Measurements from ENCODE around the gene OLIG1. TPM values are rescaled to one million over a fixed set of nuclear protein-coding genes. Genes with fewer than 3 reads are reported as not detected.

OLIG1 gene
- total RNA-seq, 1 donor from 2014 or later: not detected

DNA sequence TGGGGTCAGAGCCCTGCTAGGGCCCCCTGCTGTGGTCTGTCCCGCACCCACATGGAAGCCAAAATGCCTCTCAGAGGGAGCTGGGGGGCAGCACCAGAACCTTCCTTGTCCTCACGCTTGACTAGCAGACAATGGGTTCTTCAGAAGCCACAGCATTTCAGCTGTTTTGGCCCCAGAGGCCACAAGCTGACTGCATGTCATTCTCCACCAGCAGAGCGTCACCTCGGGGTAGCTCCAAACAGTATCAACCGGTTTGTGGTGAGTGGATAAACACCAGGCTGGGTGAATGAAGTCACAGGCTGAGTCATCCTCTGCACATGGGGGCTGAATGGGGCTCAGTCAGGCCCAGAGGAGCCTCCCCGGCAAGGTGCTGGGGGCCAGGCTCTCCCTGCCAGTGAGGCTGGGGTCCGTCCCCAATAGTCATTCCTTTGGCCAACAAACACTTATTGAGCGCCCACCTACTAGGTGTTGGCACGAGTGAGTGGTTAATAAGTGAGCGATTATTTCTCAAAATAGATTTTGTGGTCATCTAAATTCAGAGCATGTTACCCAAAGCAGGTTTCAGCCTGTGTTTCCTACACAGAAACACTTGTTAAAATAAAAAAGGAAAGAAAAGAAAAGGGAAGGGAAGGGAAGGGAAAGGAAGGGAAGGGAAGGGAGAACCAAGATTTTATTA is 9.1 kb downstream of the OLIG1 start:
- DNase-seq (ENCODE audit: low spot score in 2 of 2, unreplicated experiment in 2 of 2): no peak
- TF ChIP-seq CTCF (IDR thresholded peaks at IDR 0.05; ENCODE audit: unreplicated experiment): no peak
- H3K27ac Mint-ChIP-seq: no peak overlapping the region
- H3K27me3 Mint-ChIP-seq (ENCODE audit: low read depth): peaks cover 46% of the 10 kb centered on the region
- H3K4me3 Mint-ChIP-seq: no peak overlapping the region
- H3K36me3 Mint-ChIP-seq: no peaks in the 10 kb centered on the region
- peaks cover 25% of the 10 kb centered on the region for H3K4me1 Mint-ChIP-seq
- no peaks in the 10 kb centered on the region for H3K9me3 Mint-ChIP-seq

GRCh38 chr21:33080376-33080775 is 10.4 kb downstream of the OLIG1 start:
- H3K9me3 Mint-ChIP-seq: no peaks in the 10 kb centered on the region
- no peaks in the 10 kb centered on the region for H3K36me3 Mint-ChIP-seq
- no peak for DNase-seq (ENCODE audit: low spot score in 2 of 2, unreplicated experiment in 2 of 2)
- no peak overlapping the region for H3K27ac Mint-ChIP-seq
- no peak for TF ChIP-seq CTCF (IDR thresholded peaks at IDR 0.05; ENCODE audit: unreplicated experiment)
- H3K27me3 Mint-ChIP-seq (ENCODE audit: low read depth): peaks cover 41% of the 10 kb centered on the region
- no peak overlapping the region for H3K4me3 Mint-ChIP-seq
- H3K4me1 Mint-ChIP-seq: peaks cover 15% of the 10 kb centered on the region

- no peak for TF ChIP-seq CTCF (IDR thresholded peaks at IDR 0.05; ENCODE audit: unreplicated experiment)
- Mint-ChIP-seq H3K36me3 (no peaks in the 10 kb centered on the region), H3K4me3 (no peak overlapping the region), H3K27me3 (ENCODE audit: low read depth) (peaks cover 38% of the 10 kb centered on the region), H3K9me3 (no peaks in the 10 kb centered on the region), H3K27ac (no peak overlapping the region), H3K4me1 (peaks cover 11% of the 10 kb centered on the region)
- no peak for DNase-seq (ENCODE audit: low spot score in 2 of 2, unreplicated experiment in 2 of 2)
Observed at GRCh38 chr21:33080776-33081175, 10.8 kb downstream of the OLIG1 start.

- TF ChIP-seq CTCF (IDR thresholded peaks at IDR 0.05; ENCODE audit: unreplicated experiment): no peak
- Mint-ChIP-seq H3K36me3 (no peaks in the 10 kb centered on the region), H3K4me3 (no peak overlapping the region), H3K27ac (no peak overlapping the region), H3K4me1 (no peaks in the 10 kb centered on the region), H3K9me3 (no peaks in the 10 kb centered on the region), H3K27me3 (ENCODE audit: low read depth) (peaks cover 36% of the 10 kb centered on the region)
- DNase-seq (ENCODE audit: low spot score in 2 of 2, unreplicated experiment in 2 of 2): no peak
Observed at GRCh38 chr21:33088384-33088783, 18.4 kb downstream of the OLIG1 start.

DNA sequence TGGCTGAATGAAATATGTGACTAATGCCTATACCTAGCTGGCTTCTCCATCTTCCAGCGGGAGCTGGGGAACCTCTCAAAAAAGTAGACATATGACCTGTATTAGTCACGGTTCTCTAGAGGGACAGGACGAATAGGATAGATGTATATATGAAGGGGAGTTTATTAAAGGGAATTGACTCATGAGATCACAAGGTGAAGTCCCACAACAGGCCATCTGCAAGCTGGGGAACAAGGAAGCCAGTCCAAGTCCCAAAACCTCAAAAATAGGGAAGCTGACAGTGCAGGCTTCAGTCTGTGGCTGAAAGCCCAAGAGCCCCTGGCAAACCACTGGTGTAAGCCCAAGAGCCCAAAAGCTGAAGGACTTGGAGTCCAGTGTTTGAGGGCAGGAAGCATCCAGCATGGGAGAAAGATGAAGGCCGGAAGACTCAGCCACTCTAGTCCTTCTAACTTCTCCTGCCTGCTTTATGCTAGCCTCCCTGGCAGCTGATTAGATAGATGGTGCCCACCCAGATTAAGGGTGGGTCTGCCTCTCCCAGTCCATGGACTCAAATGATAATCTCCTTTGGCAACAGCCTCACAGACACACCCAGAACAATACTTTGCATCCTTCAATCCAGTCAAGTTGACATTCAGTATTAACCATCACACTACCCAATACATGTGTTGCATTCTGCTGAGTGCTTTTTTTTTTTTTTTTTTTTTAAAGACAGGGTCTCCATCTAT is 19.6 kb downstream of the OLIG1 start:
- Mint-ChIP-seq H3K36me3 (no peaks in the 10 kb centered on the region), H3K9me3 (no peaks in the 10 kb centered on the region)

More for the DNA sequence above, 19.6 kb downstream of the OLIG1 start:
- no peak overlapping the region for H3K27ac Mint-ChIP-seq
- TF ChIP-seq CTCF (IDR thresholded peaks at IDR 0.05; ENCODE audit: unreplicated experiment): no peak
- no peak overlapping the region for H3K4me3 Mint-ChIP-seq
- DNase-seq (ENCODE audit: low spot score in 2 of 2, unreplicated experiment in 2 of 2): no peak
- H3K4me1 Mint-ChIP-seq: no peaks in the 10 kb centered on the region
- H3K27me3 Mint-ChIP-seq (ENCODE audit: low read depth): peaks cover 35% of the 10 kb centered on the region

Measured in mesothelial cell of epicardium (in vitro differentiated cells).